Ureter (tissue), 1 donor: ENCODE data around the gene VTI1A. TPM values are rescaled to one million over a fixed set of nuclear protein-coding genes. Genes with fewer than 3 reads are reported as not detected.
"Not testable (repeated sequence)": the region's sequence is repeated elsewhere in the genome, so short reads cannot be mapped to it uniquely, and the experiment has no call there.

ENCODE experiments used
- DNase-seq: peaks from one replicate; pipeline ENCODE4 v3.0.0-alpha.2; 2020; ENCODE audit warnings: low spot score
- total RNA-seq: library from RNA; stranded (reverse); gene quantifications from one replicate; pipeline ENCODE4 v1.2.4, GENCODE V29; 2023
- donor health status: DM: yes; HTN: yes; CAD: no.

Gene VTI1A
- total RNA-seq, 1 donor from 2014 or later, result 50.4 TPM

GRCh38 chr10:112454910-112455779, 8.1 kb downstream of the VTI1A start:
- no peak for DNase-seq

GRCh38 chr10:112456533-112456932, 9.5 kb downstream of the VTI1A start:
- DNase-seq, result no peak

- no peak for DNase-seq
Measured at GRCh38 chr10:112460366-112460765, 13.4 kb downstream of the VTI1A start.

GRCh38 chr10:112461029-112461887, 14.2 kb downstream of the VTI1A start:
- no peak for DNase-seq

- not testable (repeated sequence) for DNase-seq
Measured at GRCh38 chr10:112464074-112464473, 17.1 kb downstream of the VTI1A start.

GRCh38 chr10:112465299-112465883, 18.4 kb downstream of the VTI1A start:
- no peak for DNase-seq

GRCh38 chr10:112466802-112467201, 19.8 kb downstream of the VTI1A start:
- no peak for DNase-seq

- no peak for DNase-seq
Measured at GRCh38 chr10:112467541-112468075, 20.6 kb downstream of the VTI1A start.

GRCh38 chr10:112471878-112472487, 25.0 kb downstream of the VTI1A start:
- DNase-seq, result no peak

- no peak for DNase-seq
Measured at GRCh38 chr10:112475575-112476218, 28.7 kb downstream of the VTI1A start.

GRCh38 chr10:112481602-112482001, 34.6 kb downstream of the VTI1A start:
- no peak for DNase-seq

GRCh38 chr10:112484399-112484798, 37.4 kb downstream of the VTI1A start:
- no peak for DNase-seq

- DNase-seq, result no peak
Measured at GRCh38 chr10:112487964-112488363, 40.9 kb downstream of the VTI1A start.

- DNase-seq, result no peak
Measured at GRCh38 chr10:112490545-112490944, 43.5 kb downstream of the VTI1A start.

GRCh38 chr10:112491144-112491543, 44.1 kb downstream of the VTI1A start:
- DNase-seq, result no peak

GRCh38 chr10:112492736-112493135, 45.7 kb downstream of the VTI1A start:
- no peak for DNase-seq

GRCh38 chr10:112497347-112497950, 50.4 kb downstream of the VTI1A start:
- no peak for DNase-seq

- DNase-seq, result no peak
Measured at GRCh38 chr10:112498806-112499205, 51.8 kb downstream of the VTI1A start.

- DNase-seq, result not testable (repeated sequence)
Measured at GRCh38 chr10:112499985-112500384, 53.0 kb downstream of the VTI1A start.

GRCh38 chr10:112502536-112502935, 55.5 kb downstream of the VTI1A start:
- DNase-seq, result no peak

GRCh38 chr10:112503643-112504042, 56.6 kb downstream of the VTI1A start:
- DNase-seq, result no peak
